Subcutaneous adipose tissue (tissue), 4 donors: ENCODE measurements around the gene TAC3. TPM values are rescaled to one million over a fixed set of nuclear protein-coding genes. Genes with fewer than 3 reads are reported as not detected.

Experiments
- CTCF ChIP-seq: fragments of 450-650 bp; IDR thresholded peaks from one replicate; pipeline ENCODE4 v1.5.1; 2016; ENCODE audit warnings: low read depth, mild to moderate bottlenecking, control low read depth, antibody characterized with exemption, moderate library complexity
- total RNA-seq, 4 donors: library from RNA; depleted of rRNA; stranded (reverse); fragments of >200 nt; gene quantifications; one replicate each; pipeline ENCODE4 v1.1.0, GENCODE V29; 2016

The TAC3 gene
- total RNA-seq = not detected

GRCh38 chr12:57016348-57016747 lies at the start of gene TAC3:
Gene TAC3 (minus strand): TSS chr12:57016529. CDS start chr12:57015797, 732 bp downstream.
- TF ChIP-seq CTCF = no peak

- no peak for TF ChIP-seq CTCF
Observed at GRCh38 chr12:57063991-57064685, 47.8 kb upstream of the TAC3 start.

- no peak for TF ChIP-seq CTCF
Observed at GRCh38 chr12:57058454-57058853, 42.1 kb upstream of the TAC3 start.

- TF ChIP-seq CTCF = no peak
Observed at GRCh38 chr12:57057067-57057751, 40.9 kb upstream of the TAC3 start.

- no peak for TF ChIP-seq CTCF
Observed at GRCh38 chr12:57055824-57056223, 39.5 kb upstream of the TAC3 start.

GRCh38 chr12:57051011-57051410 lies 34.7 kb upstream of the TAC3 start:
- TF ChIP-seq CTCF = no peak

- no peak for TF ChIP-seq CTCF
Observed at GRCh38 chr12:57049890-57050289, 33.6 kb upstream of the TAC3 start, which contains the start of gene MYO1A. Gene MYO1A (minus strand): TSS chr12:57050129. CDS start chr12:57048323, 1,806 bp downstream.
